ENCODE data around the gene TRABD2B. TPM values are rescaled to one million over a fixed set of nuclear protein-coding genes. Genes with fewer than 3 reads are reported as not detected.

Gene TRABD2B
- total RNA-seq, 1 donor from 2014 or later, result 0.89 TPM

GRCh38 chr1:47849591-47850261 lies 147.5 kb downstream of the TRABD2B start:
- H3K36me3 Mint-ChIP-seq (ENCODE audit: low read depth, unreplicated experiment), result peaks cover 2% of the 10 kb centered on the region
- H3K27ac Mint-ChIP-seq (ENCODE audit: unreplicated experiment), result no peak overlapping the region
- H3K27ac ChIP-seq (ENCODE audit: low read depth, low read length), result no peak overlapping the region
- H3K4me3 ChIP-seq (ENCODE audit: insufficient read depth, low read depth, low read length), result no peak overlapping the region
- no peak overlapping the region for H3K4me3 Mint-ChIP-seq (ENCODE audit: unreplicated experiment)
- H3K9ac ChIP-seq (ENCODE audit: low read length), result no peak overlapping the region
- H2AFZ ChIP-seq (ENCODE audit: low read depth, low read length), result no peak overlapping the region
- no peaks in the 10 kb centered on the region for H3K9me3 ChIP-seq (ENCODE audit: insufficient read depth, low read depth, low read length)
- H3K79me2 ChIP-seq (ENCODE audit: insufficient read depth, low read length), result no peaks in the 10 kb centered on the region
- no peaks in the 10 kb centered on the region for H3K4me1 ChIP-seq (ENCODE audit: insufficient read depth, low read length)
- H3K36me3 ChIP-seq (ENCODE audit: insufficient read depth, low read length), result no peaks in the 10 kb centered on the region
- H3K27me3 ChIP-seq (ENCODE audit: insufficient read depth, low read length), result no peaks in the 10 kb centered on the region
- no peak for FAIRE-seq
- no peaks in the 10 kb centered on the region for H3K4me1 Mint-ChIP-seq (ENCODE audit: low read depth, unreplicated experiment)
- peaks cover 61% of the 10 kb centered on the region for H3K27me3 Mint-ChIP-seq (ENCODE audit: low read depth, unreplicated experiment)
- H3K4me2 ChIP-seq (ENCODE audit: low read length), result no peak overlapping the region
- DNase-seq (ENCODE audit: low read depth), result no peak
- H4K20me1 ChIP-seq (ENCODE audit: insufficient read depth, low read length), result no peaks in the 10 kb centered on the region
- peaks cover 2% of the 10 kb centered on the region for H3K9me3 Mint-ChIP-seq (ENCODE audit: unreplicated experiment)
- TF ChIP-seq EZH2 (IDR thresholded peaks at IDR 0.05; ENCODE audit: insufficient read depth, low read length) (no peak), CTCF (IDR thresholded peaks at IDR 0.05; ENCODE audit: insufficient read depth, low read depth, low read length) (no peak)

- no peaks in the 10 kb centered on the region for H3K27me3 ChIP-seq (ENCODE audit: insufficient read depth, low read length)
- H3K27me3 Mint-ChIP-seq (ENCODE audit: low read depth, unreplicated experiment), result peaks cover 58% of the 10 kb centered on the region
- H2AFZ ChIP-seq (ENCODE audit: low read depth, low read length), result no peak overlapping the region
- no peak for FAIRE-seq
- no peaks in the 10 kb centered on the region for H3K9me3 ChIP-seq (ENCODE audit: insufficient read depth, low read depth, low read length)
- no peak overlapping the region for H3K4me3 Mint-ChIP-seq (ENCODE audit: unreplicated experiment)
- peaks cover 2% of the 10 kb centered on the region for H3K9me3 Mint-ChIP-seq (ENCODE audit: unreplicated experiment)
- TF ChIP-seq EZH2 (IDR thresholded peaks at IDR 0.05; ENCODE audit: insufficient read depth, low read length) (no peak), CTCF (IDR thresholded peaks at IDR 0.05; ENCODE audit: insufficient read depth, low read depth, low read length) (no peak)
- no peak overlapping the region for H3K27ac Mint-ChIP-seq (ENCODE audit: unreplicated experiment)
- H3K9ac ChIP-seq (ENCODE audit: low read length), result no peak overlapping the region
- DNase-seq (ENCODE audit: low read depth), result no peak
- H3K36me3 ChIP-seq (ENCODE audit: insufficient read depth, low read length), result no peaks in the 10 kb centered on the region
- H4K20me1 ChIP-seq (ENCODE audit: insufficient read depth, low read length), result no peaks in the 10 kb centered on the region
- H3K4me1 Mint-ChIP-seq (ENCODE audit: low read depth, unreplicated experiment), result no peaks in the 10 kb centered on the region
- no peaks in the 10 kb centered on the region for H3K4me1 ChIP-seq (ENCODE audit: insufficient read depth, low read length)
- peaks cover 2% of the 10 kb centered on the region for H3K36me3 Mint-ChIP-seq (ENCODE audit: low read depth, unreplicated experiment)
- H3K4me3 ChIP-seq (ENCODE audit: insufficient read depth, low read depth, low read length), result no peak overlapping the region
- H3K79me2 ChIP-seq (ENCODE audit: insufficient read depth, low read length), result no peaks in the 10 kb centered on the region
- no peak overlapping the region for H3K27ac ChIP-seq (ENCODE audit: low read depth, low read length)
- no peak overlapping the region for H3K4me2 ChIP-seq (ENCODE audit: low read length)
Measured at GRCh38 chr1:47849005-47849521, 148.1 kb downstream of the TRABD2B start.

GRCh38 chr1:47847763-47848162 lies 149.4 kb downstream of the TRABD2B start:
- FAIRE-seq, result no peak
- no peaks in the 10 kb centered on the region for H3K27me3 ChIP-seq (ENCODE audit: insufficient read depth, low read length)
- no peak overlapping the region for H3K4me2 ChIP-seq (ENCODE audit: low read length)
- H3K36me3 Mint-ChIP-seq (ENCODE audit: low read depth, unreplicated experiment), result peaks cover 2% of the 10 kb centered on the region
- H3K9me3 ChIP-seq (ENCODE audit: insufficient read depth, low read depth, low read length), result no peaks in the 10 kb centered on the region
- no peak for TF ChIP-seq EZH2 (IDR thresholded peaks at IDR 0.05; ENCODE audit: insufficient read depth, low read length)
- TF ChIP-seq CTCF (IDR thresholded peaks at IDR 0.05; ENCODE audit: insufficient read depth, low read depth, low read length), result no peak
- H3K9ac ChIP-seq (ENCODE audit: low read length), result no peak overlapping the region
- H3K4me3 Mint-ChIP-seq (ENCODE audit: unreplicated experiment), result no peak overlapping the region
- H3K36me3 ChIP-seq (ENCODE audit: insufficient read depth, low read length), result no peaks in the 10 kb centered on the region
- no peak for DNase-seq (ENCODE audit: low read depth)
- no peaks in the 10 kb centered on the region for H3K79me2 ChIP-seq (ENCODE audit: insufficient read depth, low read length)
- peaks cover 3% of the 10 kb centered on the region for H3K9me3 Mint-ChIP-seq (ENCODE audit: unreplicated experiment)
- H4K20me1 ChIP-seq (ENCODE audit: insufficient read depth, low read length), result no peaks in the 10 kb centered on the region
- H3K27ac ChIP-seq (ENCODE audit: low read depth, low read length), result no peak overlapping the region
- peaks cover 63% of the 10 kb centered on the region for H3K27me3 Mint-ChIP-seq (ENCODE audit: low read depth, unreplicated experiment)
- no peaks in the 10 kb centered on the region for H3K4me1 ChIP-seq (ENCODE audit: insufficient read depth, low read length)
- H3K4me3 ChIP-seq (ENCODE audit: insufficient read depth, low read depth, low read length), result no peak overlapping the region
- peaks cover under 1% of the 10 kb centered on the region for H3K4me1 Mint-ChIP-seq (ENCODE audit: low read depth, unreplicated experiment)
- no peak overlapping the region for H2AFZ ChIP-seq (ENCODE audit: low read depth, low read length)
- no peak overlapping the region for H3K27ac Mint-ChIP-seq (ENCODE audit: unreplicated experiment)
